CD4-positive, alpha-beta T cell treated with Interferon alpha-2 for 1 hour (primary cell): ENCODE measurements around the gene SEC22B.
"Not testable (repeated sequence)": the region's sequence is repeated elsewhere in the genome, so short reads cannot be mapped to it uniquely, and the experiment has no call there.

ENCODE experiments used
- DNase-seq, 2 donors: peaks; one replicate each; pipeline ENCODE4 v3.0.0-alpha.2; 2020 to 2022

SEC22B gene

GRCh38 chr1:120176092-120176855, at the start of gene SEC22B:
TSS of gene SEC22B (minus strand) at chr1:120176520. CDS start at chr1:120176381, 139 bp downstream.
- peak; percentile 93 to 94 for DNase-seq

- not testable (repeated sequence) for DNase-seq
Observed at GRCh38 chr1:120217933-120218332, 41.6 kb upstream of the SEC22B start.

GRCh38 chr1:120217175-120217929, 41.0 kb upstream of the SEC22B start:
- not testable (repeated sequence) for DNase-seq

DNA sequence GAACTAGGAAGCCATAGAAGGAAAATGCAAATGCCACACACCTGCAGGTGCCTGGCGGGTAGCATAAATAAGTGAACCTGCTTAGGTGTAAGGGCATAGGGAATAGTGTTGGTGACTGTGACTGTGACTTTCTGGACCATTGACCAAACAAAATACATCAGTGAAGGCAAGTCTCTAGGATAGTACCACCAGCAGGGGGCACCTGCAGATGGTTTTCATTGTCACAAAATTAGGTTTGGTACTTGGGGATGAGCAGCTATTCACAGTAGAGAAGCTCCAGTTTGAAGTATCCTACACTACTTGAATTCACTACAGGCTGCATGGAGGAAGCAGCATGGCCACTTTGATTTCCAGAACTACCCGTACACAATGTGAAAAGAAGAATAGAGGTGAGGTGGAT, 37.3 kb upstream of the SEC22B start:
- not testable (repeated sequence) for DNase-seq

DNA sequence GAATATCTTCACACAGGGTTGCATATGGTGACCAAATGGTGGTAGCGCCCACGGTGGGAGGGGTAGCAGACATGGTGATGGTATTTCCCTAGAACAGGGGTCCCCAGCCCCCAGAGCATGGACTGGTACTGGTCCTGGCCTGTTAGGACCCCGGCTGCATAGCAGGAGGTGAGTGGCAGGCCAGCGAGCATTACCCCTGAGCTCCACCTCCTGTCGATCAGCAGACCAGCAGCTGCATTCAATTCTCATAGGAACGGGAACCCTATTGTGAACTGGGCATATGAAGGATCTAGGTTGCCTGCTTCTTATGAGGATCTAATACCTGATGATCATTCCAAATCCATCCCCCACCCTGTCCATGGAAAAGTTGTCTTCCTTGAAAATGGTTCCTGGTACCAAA, 34.4 kb upstream of the SEC22B start:
- not testable (repeated sequence) for DNase-seq

DNA sequence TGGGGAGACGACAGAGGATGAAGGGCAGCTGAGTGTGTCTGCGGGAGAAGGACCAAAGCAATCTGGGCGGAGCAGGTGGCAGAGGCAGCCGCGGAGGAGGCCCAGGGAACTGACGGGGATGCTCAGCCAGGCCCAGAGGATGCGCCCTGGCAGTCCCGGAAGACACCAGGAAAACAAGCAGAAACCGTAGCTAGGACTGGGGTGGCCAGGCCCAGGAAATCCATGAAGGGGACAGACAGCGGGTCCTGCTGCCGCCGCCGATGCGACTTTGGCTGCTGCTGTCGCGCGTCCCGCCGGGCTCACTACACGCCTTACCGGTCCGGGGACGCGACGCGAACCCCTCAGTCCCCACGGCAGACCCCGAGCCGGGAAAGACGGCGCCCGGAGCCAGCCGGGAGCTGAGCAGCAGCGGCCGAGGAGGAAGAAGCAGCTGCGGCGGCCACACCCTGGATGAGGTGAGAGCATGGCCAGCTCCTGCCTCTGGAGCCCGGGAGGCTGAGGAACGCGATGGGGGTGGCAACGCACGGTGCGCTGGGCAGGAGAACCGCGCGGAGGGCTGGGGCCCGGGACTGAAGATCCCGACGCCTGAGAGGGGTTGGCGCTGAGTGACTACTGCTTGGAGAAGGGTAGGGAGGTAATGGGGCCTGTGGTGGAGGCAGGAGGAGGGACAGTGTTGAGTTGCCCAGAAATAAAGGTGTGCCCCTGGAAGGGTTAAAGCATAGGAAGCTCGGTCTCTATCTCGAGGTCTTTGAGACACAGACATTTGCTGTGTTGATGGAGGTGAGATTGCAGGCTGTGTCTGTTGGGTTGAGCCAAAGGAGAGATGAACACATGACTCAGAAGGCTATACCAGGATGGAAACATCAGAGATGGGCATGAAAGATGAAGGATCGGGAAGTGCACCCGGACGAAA, 20.8 kb upstream of the SEC22B start:
- DNase-seq: not testable (repeated sequence)

GRCh38 chr1:120188626-120189025, 12.3 kb upstream of the SEC22B start:
- DNase-seq: not testable (repeated sequence)

DNA sequence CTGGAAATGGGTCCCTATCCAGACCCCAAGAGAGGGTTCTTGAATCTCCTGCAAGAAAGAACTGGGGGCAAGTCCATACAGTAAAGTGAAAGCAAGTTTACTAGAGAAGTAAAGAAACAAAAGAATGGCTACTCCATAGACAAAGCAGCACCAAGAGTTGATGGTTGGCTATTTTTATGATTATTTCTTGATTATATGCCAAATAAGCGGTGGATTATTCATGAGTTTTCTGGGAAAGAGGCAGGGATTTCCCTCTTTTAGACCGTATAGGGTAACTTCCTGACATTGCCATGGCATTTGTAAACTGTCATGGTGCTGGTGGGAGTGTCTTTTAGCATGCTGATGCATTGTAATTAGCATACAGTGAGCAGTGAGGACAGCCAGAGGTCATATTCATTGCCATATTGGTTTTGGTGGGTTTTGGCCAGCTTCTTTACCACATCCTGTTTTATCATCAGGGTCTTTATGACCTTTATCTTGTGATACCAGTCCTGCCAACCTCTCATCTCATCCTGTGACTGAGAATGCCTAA, 5.9 kb upstream of the SEC22B start:
- DNase-seq: not testable (repeated sequence)

DNA sequence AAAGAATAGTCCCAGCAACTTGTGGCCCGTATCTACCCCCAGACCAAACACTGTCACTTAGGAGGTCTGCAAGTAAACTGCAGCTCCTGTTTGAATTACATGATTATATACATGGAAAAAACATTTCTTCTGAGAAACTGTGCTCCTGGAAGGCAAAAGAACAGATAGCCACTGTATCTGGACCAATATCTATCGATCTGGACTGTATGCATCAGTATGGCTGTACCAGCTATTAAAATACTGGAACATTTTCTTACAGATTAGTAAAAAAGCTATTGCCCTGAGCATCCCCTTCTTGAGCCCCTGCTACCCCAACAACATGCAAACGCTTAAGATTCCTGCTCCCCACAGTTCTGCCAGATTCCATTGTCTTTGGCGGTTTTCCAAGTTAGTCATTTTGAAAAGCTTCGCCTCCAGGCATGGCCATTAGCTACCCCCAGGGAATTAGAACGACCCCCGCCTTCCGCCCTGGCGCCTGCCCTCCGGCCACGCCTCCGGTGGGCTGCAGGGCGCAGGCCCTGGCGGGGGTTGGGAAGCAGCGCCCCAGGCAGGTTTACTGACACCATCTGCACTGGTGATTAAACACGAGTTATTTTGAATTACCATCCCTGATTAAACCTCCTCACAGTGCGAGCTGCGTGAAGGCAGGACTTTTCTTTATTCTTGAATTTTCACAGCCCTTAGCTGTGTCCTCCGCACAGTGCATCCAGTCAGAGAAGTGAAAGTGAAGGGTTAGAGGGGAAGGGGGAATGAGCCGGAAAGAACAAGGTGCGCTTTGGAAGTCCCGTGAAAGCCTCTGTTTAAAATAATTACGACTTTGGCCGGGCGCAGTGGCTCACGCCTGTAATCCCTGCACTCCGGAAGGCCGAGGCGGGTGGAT, 3.7 kb upstream of the SEC22B start:
- DNase-seq: not testable (repeated sequence)

DNA sequence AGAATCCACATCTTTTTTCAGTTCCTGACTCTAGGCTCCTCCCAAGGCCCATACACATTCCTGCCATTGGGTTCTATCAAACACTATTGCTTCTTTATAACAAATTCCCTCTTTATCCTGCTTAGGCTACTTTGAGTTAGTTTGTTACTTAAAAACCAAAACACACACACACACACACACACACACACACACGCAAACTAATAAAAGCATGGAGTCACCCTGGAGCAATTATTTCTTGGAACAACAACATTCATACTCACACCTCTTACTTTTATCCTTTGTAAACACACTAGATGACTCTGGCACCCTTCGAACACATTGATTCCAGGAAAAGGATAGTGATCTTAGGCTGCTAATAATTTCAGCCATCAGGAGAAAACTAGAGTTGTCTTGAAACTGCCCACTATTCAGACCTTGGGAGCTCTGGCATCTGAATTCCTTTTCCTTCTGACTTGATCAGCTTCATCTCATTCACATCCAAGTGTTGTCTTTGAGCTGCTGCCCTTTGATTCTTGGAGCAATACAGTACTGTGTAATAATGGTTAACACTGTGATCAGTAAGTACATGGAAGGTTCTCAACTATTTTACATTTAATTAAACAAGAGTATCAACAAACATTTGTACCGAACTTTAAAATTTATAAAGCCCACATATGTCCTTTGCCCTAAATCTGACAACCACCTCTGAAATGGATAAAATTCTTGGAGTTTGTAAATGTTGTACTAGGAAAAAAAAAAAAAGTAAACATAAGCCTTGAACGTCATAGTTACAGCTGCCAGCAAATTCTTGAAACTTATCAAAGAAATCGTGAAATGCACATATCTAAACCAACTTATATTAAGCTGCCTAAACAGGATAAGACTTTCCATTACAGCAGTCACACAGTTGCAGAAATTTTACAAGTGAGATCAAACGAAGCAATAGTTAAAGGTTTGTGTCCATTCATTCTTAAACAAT, 2.8 kb upstream of the SEC22B start:
- no peak for DNase-seq

DNA sequence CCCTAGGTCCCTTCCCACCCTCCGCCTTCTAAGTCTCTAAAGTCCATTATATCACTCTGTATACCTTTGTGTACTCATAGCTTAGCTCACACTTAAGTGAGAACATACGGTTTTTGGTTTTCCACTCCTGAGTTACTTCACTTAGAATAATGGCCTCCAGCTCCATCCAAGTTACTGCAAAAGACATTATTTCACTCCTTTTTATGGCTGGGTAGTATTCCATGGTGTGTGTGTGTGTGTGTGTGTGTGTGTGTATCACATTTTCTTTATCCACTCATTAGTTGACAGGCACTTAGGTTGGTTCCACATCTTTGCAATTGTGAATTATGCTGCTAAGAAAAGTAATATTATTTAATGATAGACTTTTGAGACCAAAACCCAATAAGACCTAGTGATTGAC, 1.7 kb upstream of the SEC22B start:
- not testable (repeated sequence) for DNase-seq

DNA sequence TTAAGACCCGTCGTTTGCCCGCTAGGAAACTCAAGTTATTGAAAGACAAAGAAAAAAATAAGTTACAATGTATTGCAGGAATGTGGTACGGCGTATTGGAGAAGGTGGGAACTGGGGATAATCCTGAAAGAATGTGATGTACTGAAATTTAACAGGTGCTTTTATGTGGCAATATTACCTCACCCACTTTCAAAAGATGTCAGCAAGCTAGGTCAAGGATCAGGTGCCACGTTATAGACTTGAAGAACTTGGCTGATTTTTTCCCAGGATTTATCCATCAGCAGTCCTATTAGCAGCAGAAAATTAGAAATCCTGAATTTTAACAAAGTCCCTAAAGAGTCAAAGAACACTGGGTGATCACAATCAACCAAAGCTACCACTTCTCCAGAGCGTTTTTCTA, 632 bp downstream of the SEC22B start:
- peak in 1 of 2 donors; percentile 16 for DNase-seq

DNA sequence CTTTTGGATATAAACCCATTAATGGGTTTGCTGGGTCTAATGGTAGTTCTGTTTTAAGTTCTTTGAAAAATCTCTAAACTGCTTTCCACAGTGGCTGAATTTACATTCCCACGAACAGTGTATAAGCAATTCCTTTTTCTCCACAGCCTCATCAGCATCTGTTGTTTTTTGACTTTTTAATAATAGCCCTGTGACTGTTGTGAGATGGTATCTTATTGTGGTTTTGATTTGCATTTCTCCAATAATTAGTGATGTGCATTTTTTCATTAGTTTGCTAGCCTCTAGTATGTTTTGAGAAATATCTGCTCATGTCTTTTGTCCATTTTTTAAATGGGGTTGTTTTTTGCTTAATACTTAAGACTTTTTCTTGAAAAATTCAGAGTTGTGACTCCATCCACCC, 11.6 kb downstream of the SEC22B start:
- DNase-seq: not testable (repeated sequence)

DNA sequence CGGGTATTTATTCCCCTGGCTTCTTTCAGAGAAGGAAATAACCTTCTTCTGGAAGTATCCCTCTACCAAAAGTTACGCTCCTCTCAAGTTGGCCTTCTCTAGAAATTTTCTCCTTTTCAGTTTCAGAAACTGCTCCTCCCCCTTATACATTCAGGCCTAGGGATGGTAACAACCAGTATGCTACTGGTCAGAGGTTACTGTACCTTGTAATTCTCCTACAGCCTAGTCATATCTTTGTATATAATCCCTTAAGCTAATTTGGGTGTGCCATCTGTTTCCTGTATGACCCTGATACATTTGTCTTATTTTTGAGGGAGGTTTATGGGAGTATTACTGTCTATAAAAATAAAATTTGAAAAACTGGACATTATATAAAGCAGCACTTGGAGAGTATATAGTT, 14.3 kb downstream of the SEC22B start:
- not testable (repeated sequence) for DNase-seq

DNA sequence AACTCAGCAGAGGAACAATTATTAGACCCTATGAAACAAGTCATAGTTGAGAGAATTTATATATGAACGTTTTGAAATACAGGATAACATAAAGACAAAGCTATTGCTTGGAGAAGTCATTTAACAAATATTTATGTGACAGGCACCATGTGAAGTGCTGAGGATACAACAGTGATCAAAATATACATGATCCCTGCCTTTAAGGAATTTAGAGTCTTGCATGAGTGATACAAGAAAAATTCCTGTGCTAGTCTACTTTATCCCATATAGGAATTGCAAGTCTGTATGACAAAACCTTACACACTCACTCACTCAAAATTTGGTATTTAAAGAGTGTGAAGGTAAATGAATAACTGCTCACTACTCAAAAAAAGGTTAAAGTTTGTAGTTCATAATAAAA, 17.8 kb downstream of the SEC22B start:
- not testable (repeated sequence) for DNase-seq

DNA sequence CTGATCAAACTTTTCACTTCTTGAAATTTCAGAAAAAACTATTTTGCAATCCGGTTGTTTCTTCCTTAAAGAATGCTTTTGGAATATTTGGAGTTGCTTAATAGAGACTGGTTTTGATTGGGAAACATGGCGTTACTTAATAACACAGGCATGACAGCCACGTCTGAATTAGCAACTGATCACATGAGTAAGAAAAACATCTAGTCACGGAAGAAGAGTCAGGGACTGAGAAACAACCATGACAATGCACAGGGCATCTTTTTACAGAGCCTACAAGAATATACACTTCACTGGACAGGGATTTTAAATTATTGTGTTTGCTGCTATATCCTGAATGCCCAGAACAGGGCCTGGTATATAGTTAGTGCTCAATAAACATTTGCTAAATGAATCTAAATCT, 18.2 kb downstream of the SEC22B start:
- not testable (repeated sequence) for DNase-seq

- not testable (repeated sequence) for DNase-seq
Observed at GRCh38 chr1:120150138-120150822, 26.0 kb downstream of the SEC22B start.

DNA sequence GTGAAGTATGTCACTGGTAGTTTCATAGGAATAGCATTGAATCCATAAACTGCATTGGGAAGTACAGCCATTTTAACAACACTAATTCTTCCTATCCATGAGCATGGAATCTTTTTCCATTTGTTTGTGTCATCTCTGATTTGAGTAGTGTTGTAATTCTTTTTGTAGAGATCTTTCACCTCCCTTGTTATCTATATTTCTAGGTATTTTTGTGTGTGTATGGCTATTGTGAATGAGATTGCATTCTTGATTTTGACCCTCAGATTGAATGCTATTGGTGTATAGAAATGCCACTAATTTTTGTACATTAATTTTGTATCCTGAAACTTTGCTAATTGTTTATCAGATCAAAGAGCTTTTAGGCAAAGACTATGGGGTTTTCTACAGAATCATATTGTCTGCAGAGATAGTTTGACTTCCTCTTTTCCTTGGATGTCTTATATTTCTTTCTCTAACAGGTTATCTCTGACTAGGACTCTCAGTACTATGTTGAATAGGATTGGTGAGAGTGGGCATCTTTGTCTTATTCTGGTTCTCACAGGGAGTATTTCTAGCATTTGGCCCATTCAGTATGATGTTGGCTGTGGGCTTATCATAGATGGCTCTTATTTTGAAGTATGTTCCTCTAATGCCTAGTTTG, 26.8 kb downstream of the SEC22B start:
- DNase-seq: not testable (repeated sequence)

- DNase-seq: not testable (repeated sequence)
Observed at GRCh38 chr1:120145806-120146205, 30.5 kb downstream of the SEC22B start.
